HG03103 (cell line): Measurements from ENCODE around the gene HUS1B.
"Not testable (repeated sequence)": the region's sequence is repeated elsewhere in the genome, so short reads cannot be mapped to it uniquely, and the experiment has no call there.

ENCODE experiments used
- ATAC-seq: cut with Tn5 transposase; IDR thresholded peaks from one replicate; pipeline ENCODE4 v1.9.1; 2021; ENCODE audit warnings: low read depth; ENCODE audit not compliant: unreplicated experiment

HUS1B gene

GRCh38 chr6:680251-680650 lies 23.4 kb upstream of the HUS1B start:
- no peak for ATAC-seq

DNA sequence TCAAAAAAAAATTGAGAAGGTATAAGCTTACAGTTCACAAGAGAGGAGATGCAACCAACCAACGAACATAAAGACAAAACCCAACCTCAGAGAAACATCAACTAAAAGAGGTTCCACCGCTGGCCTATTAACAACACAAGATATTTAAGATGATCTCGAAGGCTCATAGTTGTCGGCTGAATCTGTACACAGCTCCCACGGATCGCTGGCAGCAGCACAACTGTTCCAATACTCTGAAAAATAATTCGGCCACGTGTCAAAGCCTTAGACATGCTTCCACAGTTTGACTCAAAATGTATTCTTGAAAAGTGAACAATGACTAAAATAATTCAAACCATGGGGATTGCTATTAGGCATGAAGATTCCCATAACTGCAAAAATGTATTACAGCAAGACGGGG lies 22.4 kb upstream of the HUS1B start:
- no peak for ATAC-seq

DNA sequence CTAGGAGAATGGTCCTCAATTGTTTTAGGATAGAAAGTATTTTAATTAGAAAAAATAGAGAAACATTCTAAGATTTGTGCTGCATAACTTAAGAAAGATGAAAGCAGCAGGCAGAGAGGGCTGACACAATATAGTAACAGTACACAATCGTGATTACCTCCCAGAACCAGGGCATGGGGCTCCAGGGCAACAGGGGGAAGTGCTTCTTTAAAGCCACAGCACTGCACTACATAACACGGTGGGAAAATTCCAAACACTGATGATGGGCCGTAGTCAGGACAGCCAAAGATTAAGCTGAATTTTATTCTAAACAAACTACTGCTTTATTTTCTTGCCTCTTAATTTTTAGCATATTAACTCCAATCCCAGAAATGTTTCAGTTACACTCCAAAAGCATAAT lies 21.6 kb upstream of the HUS1B start:
- no peak for ATAC-seq

- no peak for ATAC-seq
Measured at GRCh38 chr6:677919-678318, 21.0 kb upstream of the HUS1B start.

DNA sequence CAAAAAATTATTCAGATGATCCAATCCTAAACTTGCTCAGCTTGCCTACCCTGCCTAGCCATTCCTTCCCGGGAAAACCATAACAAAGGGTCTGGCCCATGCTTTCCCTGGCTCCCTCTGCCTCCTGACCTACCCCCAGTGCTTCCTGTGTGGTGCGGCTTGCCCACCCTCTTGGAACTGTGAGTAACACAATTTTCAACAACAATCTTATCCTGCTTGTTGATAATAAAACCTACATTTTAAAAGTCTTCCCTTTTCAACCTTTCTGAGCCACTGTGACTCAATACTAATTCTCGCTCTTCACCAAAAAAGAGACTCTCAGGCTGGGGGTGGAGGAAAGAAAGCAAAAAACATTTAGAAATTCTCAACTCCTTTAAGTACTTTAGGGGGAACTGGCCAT lies 18.1 kb upstream of the HUS1B start:
- ATAC-seq, result no peak

- ATAC-seq, result no peak
Measured at GRCh38 chr6:674406-674805, 17.5 kb upstream of the HUS1B start.

- no peak for ATAC-seq
Measured at GRCh38 chr6:667253-667927, 10.5 kb upstream of the HUS1B start.

GRCh38 chr6:665403-666267 lies 8.7 kb upstream of the HUS1B start:
- no peak for ATAC-seq

DNA sequence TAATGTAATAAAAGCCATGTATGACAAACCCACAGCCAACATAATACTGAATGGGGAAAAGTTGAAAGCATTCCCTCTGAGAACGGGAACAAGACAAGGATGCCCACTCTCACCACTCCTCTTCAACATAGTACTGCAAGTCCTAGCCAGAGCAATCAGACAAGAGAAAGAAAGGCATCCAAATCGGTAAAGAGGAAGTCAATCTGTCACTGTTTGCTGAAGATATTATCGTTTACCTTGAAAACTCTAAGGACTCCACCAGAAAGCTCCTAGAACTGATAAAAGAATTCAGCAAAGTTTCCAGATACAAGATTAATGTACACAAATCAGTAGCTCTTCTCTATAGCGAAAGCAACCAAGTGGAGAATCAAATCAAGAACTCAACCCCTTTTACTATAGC lies 6.9 kb upstream of the HUS1B start:
- not testable (repeated sequence) for ATAC-seq

DNA sequence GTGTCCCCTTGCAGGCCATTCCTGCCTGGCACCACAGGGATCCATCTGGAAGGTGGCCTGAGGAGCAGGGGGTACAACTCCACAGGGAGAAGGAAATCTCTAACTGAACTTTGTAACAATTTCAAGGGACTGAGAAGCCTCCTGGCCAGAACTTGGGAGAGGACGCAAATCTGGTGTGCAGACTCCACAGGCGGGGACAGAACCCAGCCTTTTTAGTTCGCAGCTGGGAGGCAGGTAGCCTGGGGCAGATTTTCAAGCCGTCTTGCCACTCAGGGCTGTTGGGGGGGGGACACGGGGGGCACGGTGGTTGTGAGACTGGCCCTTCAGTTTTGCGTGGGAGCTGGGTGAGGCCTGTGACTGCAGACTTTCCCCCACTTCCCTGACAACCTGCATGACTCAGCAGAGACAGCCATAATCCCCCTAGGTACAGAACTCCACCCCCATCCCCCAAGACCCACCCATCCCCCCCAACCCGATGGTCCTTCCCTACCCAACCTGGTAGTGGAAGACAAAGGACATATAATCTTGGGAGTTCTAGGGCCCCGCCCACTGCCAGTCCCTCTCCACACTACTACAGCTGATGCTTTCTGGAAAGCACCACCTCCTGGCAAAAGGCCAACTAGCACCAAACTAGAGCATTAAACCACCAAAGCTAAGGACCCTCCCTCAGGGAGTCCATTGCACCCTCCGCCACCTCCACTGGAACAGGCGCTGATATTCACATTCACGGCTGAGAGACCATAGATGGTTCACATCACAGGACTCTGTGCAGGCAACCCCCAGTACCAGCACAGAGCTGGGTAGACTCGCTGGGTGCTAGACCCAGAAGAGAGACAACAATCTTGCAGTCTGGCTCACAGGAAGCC lies 3.0 kb upstream of the HUS1B start:
- ATAC-seq, result no peak

DNA sequence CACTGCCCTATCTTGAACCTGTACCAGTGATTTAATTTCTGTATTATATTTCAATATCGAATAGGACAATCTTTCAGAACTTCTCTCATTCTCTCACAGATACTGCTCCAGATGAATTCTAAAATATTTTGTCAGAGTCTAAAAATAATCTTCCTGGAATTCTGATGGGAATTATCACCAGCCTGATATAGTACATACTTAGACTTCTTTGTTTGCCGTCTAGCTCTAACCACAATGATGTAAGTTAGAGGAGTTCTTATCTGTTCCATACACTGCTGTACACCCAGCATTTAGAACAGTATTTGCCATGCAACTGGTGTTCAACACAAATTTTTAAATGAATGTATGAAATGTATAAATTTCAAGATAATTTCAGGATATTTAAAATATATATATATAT lies 1.3 kb upstream of the HUS1B start:
- ATAC-seq, result no peak

DNA sequence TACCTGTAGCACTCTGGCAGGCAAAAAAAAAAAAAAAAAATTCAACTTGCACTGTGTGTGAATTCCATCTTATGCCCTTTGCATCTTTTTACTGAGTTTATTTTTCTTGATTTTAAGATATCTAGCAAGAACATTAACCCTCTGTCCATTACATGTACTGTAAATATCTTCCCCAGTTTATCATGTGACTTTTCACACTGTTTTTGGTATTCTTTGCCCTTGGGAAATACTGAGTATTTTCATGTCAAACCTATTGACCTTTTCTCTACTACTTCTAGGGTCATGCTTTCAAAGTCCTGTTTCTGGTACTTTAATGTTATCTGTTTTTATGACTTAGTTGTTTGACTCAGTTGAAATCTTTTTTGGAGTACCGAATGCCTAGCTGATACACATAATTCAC lies 843 bp upstream of the HUS1B start:
- ATAC-seq, result no peak

- ATAC-seq, result no peak
Measured at GRCh38 chr6:654136-654535, 2.8 kb downstream of the HUS1B start.

GRCh38 chr6:652865-653264 lies 4.0 kb downstream of the HUS1B start:
- no peak for ATAC-seq

GRCh38 chr6:650098-650497 lies 6.8 kb downstream of the HUS1B start:
- ATAC-seq, result no peak

DNA sequence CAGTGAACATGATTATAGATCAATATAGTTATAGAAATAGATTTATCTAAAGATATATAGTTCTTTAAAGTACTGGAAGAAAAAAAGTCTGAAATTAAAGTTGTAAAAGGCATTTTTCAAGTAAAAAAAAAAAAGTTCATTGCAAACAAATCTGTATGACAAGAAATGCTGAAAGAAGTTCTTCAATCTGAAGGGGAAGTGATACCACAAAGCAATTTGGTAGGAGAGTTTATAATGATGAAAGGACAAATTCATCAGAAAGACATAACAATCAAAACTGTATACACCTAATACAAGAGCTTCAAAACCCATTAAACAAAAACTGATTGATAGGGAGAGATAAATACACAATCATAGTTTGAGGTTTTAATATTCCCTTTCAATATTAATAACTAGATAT lies 14.1 kb downstream of the HUS1B start:
- no peak for ATAC-seq

DNA sequence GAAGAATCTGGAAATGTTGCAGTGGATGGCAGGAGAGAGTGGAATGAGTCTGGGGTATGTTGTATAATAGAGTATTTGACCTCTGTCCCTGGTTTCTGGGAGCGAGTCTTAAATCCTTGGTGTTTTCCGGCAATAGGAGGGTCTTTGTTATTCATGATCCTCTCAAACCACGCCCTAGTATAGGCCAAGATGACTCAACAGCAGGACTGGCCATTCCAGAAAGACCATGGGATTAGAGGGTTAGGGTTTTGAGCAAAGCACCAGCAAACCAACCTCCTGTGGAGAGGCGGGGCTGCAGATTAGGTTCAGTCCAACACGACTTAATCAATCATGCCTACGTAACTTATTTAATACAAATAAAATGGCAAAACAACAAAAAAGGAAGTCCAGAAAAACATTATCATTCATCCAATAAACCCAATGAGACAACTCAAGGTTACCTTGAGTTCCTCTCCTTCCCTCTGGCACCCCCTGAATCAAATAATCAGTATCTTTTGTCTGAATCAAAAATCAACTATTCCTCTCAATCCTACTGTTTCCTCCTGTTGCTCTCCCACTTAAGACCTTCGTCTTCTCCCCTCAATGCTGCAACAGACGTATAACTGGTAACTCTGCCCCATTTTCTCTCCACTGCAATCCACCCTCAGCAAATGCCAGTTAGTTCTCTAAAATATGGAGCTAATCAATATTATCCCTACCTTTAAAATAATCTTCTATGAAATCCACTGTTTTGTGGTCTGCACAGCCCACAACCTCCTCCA lies 15.5 kb downstream of the HUS1B start:
- no peak for ATAC-seq

GRCh38 chr6:636488-636887 lies 20.4 kb downstream of the HUS1B start:
- peak; percentile 67 for ATAC-seq

- ATAC-seq, result no peak
Measured at GRCh38 chr6:635233-635632, 21.7 kb downstream of the HUS1B start.

DNA sequence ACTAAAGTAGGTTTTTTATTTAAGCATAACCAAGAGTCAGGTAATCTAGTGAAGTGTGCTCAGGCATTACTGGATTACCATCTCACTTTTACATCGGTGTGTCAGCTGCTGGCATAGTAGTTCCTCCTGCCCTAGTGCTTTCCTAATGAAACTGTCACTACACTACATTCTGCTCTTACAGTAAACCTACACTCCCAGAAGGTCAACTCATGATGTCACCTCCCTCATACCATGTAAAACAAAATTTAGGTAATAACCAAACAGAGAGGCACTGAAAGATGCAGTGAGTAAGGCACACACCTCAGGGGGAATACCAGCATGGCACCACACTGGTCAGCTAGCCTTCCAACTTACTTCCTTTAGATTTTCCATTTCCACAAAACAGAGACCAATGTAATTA lies 23.3 kb downstream of the HUS1B start:
- no peak for ATAC-seq

DNA sequence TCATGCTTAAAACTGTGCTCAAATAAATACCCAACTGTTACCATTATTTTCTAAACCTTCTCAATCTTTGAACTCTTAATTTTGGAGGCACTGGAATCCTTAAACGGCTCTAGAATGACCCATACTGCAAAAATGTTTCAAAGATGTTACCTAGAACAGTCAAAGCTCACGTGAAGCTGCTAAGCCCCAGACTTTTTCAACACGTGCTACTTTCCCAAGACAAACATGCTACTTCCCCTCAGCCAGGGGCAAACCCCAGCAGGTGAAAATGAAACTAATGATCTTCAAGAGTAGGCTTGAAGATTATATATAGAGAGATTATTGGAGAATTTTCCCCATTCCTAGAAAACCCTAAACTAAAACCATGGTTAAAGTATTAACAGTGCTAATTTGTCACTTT lies 28.1 kb downstream of the HUS1B start:
- no peak for ATAC-seq
